CD4-positive, alpha-beta T cell (primary cell): ENCODE data around the gene CDC42BPA. TPM values are rescaled to one million over a fixed set of nuclear protein-coding genes. Genes with fewer than 3 reads are reported as not detected.

ENCODE experiments used
- ATAC-seq: fragments of 200-7000 bp; cut with Tn5 transposase; one replicate; pipeline ENCODE4 v1.10.0; 2022; ENCODE audit warnings: mild to moderate bottlenecking; ENCODE audit not compliant: poor library complexity
- CTCF ChIA-PET: fragments of 350-600 bp; sonication (Branson Sonifier 250); formaldehyde crosslinking; loops from one replicate; lab custom pipeline; 2021; ENCODE audit warnings: antibody characterized with exemption, inconsistent platforms; lab: Charles Lee
- POLR2A ChIA-PET: fragments of 350-600 bp; sonication (Branson Sonifier 250); formaldehyde crosslinking; loops from one replicate; lab custom pipeline; 2021; ENCODE audit warnings: antibody characterized with exemption, inconsistent platforms; lab: Charles Lee
- DNase-seq, 14 experiments: peaks; one replicate each; pipeline ENCODE4 v3.0.0-alpha.2; 2013 to 2020; ENCODE audit warnings: mixed read lengths in 2 of 14
- H3K27ac ChIP-seq, 2 donors: one replicate each; pipeline versions ENCODE4 v1.5.1 to v1.7.0; 2013; ENCODE audit warnings: low read length in 2 of 2, low read depth in 1 of 2, mild to moderate bottlenecking in 1 of 2
- H3K27me3 ChIP-seq, 2 experiments: 1 replicate in 1 of 2; 2 replicates in 1 of 2; pipeline versions ENCODE4 v1.6.1 to v1.7.0; 2013; ENCODE audit warnings: low read length in 2 of 2, control low read depth in 1 of 2, mild to moderate bottlenecking in 1 of 2, moderate library complexity in 1 of 2; ENCODE audit not compliant: insufficient read depth in 2 of 2, control insufficient read depth in 1 of 2
- H3K36me3 ChIP-seq: one replicate; pipeline ENCODE4 v1.6.1; 2013; ENCODE audit warnings: low read length, control low read depth; ENCODE audit not compliant: insufficient read depth
- H3K4me1 ChIP-seq: one replicate; pipeline ENCODE4 v1.6.1; 2013; ENCODE audit warnings: low read length, control low read depth; ENCODE audit not compliant: insufficient read depth
- H3K4me3 ChIP-seq: one replicate; pipeline ENCODE4 v1.5.1; 2013; ENCODE audit warnings: mild to moderate bottlenecking, low read length, moderate library complexity
- H3K9me3 ChIP-seq, 2 experiments: 1 replicate in 1 of 2; 2 replicates in 1 of 2; pipeline versions ENCODE4 v1.6.1 to v1.7.0; 2013; ENCODE audit warnings: low read length in 2 of 2, mild to moderate bottlenecking in 2 of 2, control low read depth in 1 of 2, moderate library complexity in 1 of 2; ENCODE audit not compliant: control insufficient read depth in 1 of 2, insufficient read depth in 1 of 2
- H3K27ac Mint-ChIP-seq: one replicate; pipeline ENCODE4 v1.8.0; 2020; ENCODE audit warnings: mixed read lengths
- H3K27me3 Mint-ChIP-seq: one replicate; pipeline ENCODE4 v1.8.0; 2021; ENCODE audit warnings: mixed read lengths
- H3K36me3 Mint-ChIP-seq: one replicate; pipeline ENCODE4 v1.8.0; 2021; ENCODE audit warnings: low read depth, mixed read lengths
- H3K4me1 Mint-ChIP-seq: one replicate; pipeline ENCODE4 v1.8.0; 2021; ENCODE audit warnings: low read depth, mixed read lengths
- H3K4me3 Mint-ChIP-seq: one replicate; pipeline ENCODE4 v1.8.0; 2020; ENCODE audit warnings: mild to moderate bottlenecking, mixed read lengths
- H3K9me3 Mint-ChIP-seq: one replicate; pipeline ENCODE4 v1.8.0; 2020; ENCODE audit warnings: mixed read lengths
- intact Hi-C, 2 experiments: fragments of 100-400 bp; cut with DNase I in 1 of 2; cut with micrococcal nuclease in 1 of 2; formaldehyde crosslinking; loops; one replicate each; pipeline versions ENCODE4 v1.15.1 to v1.9.0; 2023 to 2025; cut with DNase I, micrococcal nuclease
- total RNA-seq, 174 experiments: library from RNA in 2 of 174; stranded (reverse) in 2 of 174; gene quantifications; one replicate each; pipeline ENCODE4 v1.2.3 and lab custom pipeline; 2021 to 2026
- TF ChIP-seq, protein P1 (sequence below): fragments of 200-600 bp; IDR thresholded peaks from one replicate; pipeline ENCODE4 v1.8.0; 2022; ENCODE audit warnings: antibody characterized with exemption, mild to moderate bottlenecking

The CDC42BPA gene
- total RNA-seq, 2 experiments from 2014 or later: 2.2 to 3.0 TPM

DNA sequence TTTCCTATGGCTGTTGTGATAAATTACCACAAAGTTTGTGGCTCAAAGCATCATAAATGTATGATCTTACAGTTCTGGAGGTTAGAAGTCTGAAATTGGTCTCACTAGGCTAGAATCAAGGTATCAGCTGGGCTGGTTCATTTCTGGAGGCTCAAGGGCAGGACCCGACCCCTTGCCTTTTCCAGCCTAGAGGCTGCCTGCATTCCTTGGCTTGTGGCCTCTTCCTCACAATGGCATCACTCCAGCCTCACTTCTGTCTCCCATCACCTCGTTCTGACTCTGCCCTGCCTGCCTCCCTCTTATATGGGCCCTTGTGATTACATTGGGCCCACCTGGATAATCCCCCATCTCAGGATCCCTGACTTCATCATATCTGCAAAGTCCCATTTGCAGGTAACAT, 370.2 kb downstream of the CDC42BPA start:
- Mint-ChIP-seq H3K36me3 (peaks cover 24% of the 10 kb centered on the region), H3K4me1 (peaks cover 72% of the 10 kb centered on the region), H3K9me3 (no peaks in the 10 kb centered on the region), H3K27ac (no peak overlapping the region), H3K4me3 (no peak overlapping the region), H3K27me3 (no peaks in the 10 kb centered on the region)
- ATAC-seq (no peak), DNase-seq (no peak)
- no peak overlapping the region for H3K27ac ChIP-seq
- intact Hi-C loops: loop anchor here in 1 of 2 experiments (10.0 kb wide), 1 partner anchor 1137 kb away; the partner anchor contains the start of gene ARF1
- H3K4me1 ChIP-seq: peaks cover 14% of the 10 kb centered on the region
- POLR2A ChIA-PET: no interaction called here
- TF ChIP-seq, protein P1, sequence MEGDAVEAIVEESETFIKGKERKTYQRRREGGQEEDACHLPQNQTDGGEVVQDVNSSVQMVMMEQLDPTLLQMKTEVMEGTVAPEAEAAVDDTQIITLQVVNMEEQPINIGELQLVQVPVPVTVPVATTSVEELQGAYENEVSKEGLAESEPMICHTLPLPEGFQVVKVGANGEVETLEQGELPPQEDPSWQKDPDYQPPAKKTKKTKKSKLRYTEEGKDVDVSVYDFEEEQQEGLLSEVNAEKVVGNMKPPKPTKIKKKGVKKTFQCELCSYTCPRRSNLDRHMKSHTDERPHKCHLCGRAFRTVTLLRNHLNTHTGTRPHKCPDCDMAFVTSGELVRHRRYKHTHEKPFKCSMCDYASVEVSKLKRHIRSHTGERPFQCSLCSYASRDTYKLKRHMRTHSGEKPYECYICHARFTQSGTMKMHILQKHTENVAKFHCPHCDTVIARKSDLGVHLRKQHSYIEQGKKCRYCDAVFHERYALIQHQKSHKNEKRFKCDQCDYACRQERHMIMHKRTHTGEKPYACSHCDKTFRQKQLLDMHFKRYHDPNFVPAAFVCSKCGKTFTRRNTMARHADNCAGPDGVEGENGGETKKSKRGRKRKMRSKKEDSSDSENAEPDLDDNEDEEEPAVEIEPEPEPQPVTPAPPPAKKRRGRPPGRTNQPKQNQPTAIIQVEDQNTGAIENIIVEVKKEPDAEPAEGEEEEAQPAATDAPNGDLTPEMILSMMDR: no peak
- peaks cover 0 to 4% of the 10 kb centered on the region in 2 experiments for H3K9me3 ChIP-seq
- no peaks in the 10 kb centered on the region for H3K27me3 ChIP-seq
- CTCF ChIA-PET: no interaction called here
- H3K36me3 ChIP-seq: peaks cover 2% of the 10 kb centered on the region
- no peak overlapping the region for H3K4me3 ChIP-seq

DNA sequence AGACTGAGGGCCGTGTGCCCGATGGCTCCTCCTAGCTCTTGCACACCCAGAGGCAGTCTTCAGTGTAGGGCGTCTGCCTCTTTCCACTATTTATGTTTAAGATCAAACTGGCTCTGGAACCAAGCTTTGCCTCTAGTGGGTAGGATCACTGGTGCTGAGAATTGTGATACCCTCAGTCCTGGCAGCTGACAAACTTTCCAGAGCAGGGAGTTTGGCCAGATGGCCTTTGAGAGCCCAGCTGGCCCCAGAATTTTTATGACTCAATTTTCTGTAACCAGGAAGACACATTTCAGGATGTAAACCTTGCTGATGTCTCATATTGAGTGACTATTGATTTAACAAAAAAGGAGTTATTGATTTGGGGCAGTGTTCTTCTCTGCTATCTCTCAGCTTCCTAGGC, 371.5 kb downstream of the CDC42BPA start:
- Mint-ChIP-seq H3K4me3 (no peak overlapping the region), H3K9me3 (no peaks in the 10 kb centered on the region), H3K27ac (no peak overlapping the region), H3K4me1 (peaks cover 82% of the 10 kb centered on the region), H3K36me3 (peaks cover 24% of the 10 kb centered on the region), H3K27me3 (no peaks in the 10 kb centered on the region)
- intact Hi-C loops: loop anchor here in 1 of 2 experiments (10.0 kb wide), 1 partner anchor 1138 kb away; the partner anchor contains the start of gene ARF1
- Histone ChIP-seq H3K36me3 (peaks cover 2% of the 10 kb centered on the region), H3K27me3 (no peaks in the 10 kb centered on the region), H3K4me1 (peaks cover 20% of the 10 kb centered on the region), H3K27ac (no peak overlapping the region), H3K9me3 (peaks cover 0 to 4% of the 10 kb centered on the region in 2 experiments), H3K4me3 (no peak overlapping the region)
- ATAC-seq (no peak), DNase-seq (no peak)
- TF ChIP-seq, protein P1: no peak
- POLR2A ChIA-PET: no interaction called here
- CTCF ChIA-PET: no interaction called here

DNA sequence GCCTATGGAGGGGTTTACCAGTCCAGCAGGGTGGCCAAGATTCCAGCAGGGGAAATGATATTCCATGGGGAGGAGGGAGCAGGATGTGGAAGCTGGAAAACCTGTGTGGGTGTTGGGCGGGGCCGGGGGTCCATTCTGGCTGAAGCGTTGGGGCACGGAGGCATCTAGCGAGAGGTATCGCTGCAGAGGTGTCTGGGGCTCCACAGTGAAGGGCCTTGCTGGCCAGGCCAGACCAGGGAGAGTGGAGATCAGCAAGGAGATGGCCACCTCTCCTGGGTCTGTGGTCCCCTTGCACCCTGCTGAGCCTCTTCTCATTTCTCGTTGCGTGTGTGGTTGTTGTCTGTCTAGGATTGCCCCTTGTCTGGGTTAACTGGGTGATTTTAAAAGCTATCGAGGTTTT, 372.0 kb downstream of the CDC42BPA start:
- no peaks in the 10 kb centered on the region for H3K9me3 Mint-ChIP-seq
- ChIA-PET POLR2A (no interaction called here), CTCF (no interaction called here)
- peaks cover 0 to 4% of the 10 kb centered on the region in 2 experiments for H3K9me3 ChIP-seq
- no peaks in the 10 kb centered on the region for H3K27me3 Mint-ChIP-seq
- TF ChIP-seq, protein P1: no peak
- no peak overlapping the region for H3K27ac Mint-ChIP-seq
- ATAC-seq: no peak
- H3K4me1 Mint-ChIP-seq: peaks cover 80% of the 10 kb centered on the region
- no peak overlapping the region for H3K27ac ChIP-seq
- H3K4me3 ChIP-seq: no peak overlapping the region
- no peaks in the 10 kb centered on the region for H3K27me3 ChIP-seq
- no peak overlapping the region for H3K4me3 Mint-ChIP-seq
- peaks cover 24% of the 10 kb centered on the region for H3K36me3 Mint-ChIP-seq
- peaks cover 25% of the 10 kb centered on the region for H3K4me1 ChIP-seq
- no peak for DNase-seq
- peaks cover 2% of the 10 kb centered on the region for H3K36me3 ChIP-seq
- intact Hi-C loops: loop anchor here in 1 of 2 experiments (10.0 kb wide), 1 partner anchor 1139 kb away; the partner anchor contains the start of gene ARF1
